SK-N-SH (cell line): ENCODE measurements around the gene DCDC2. TPM values are rescaled to one million over a fixed set of nuclear protein-coding genes. Genes with fewer than 3 reads are reported as not detected.
"Not testable (repeated sequence)": the region's sequence is repeated elsewhere in the genome, so short reads cannot be mapped to it uniquely, and the experiment has no call there.

Experiments used
- CTCF ChIA-PET: fragments of 300-600, 350-600 bp; formaldehyde crosslinking; extraction: SDS; loops from one replicate; lab custom pipeline; 2021; lab: Yijun Ruan, JAX
- POLR2A ChIA-PET: fragments of 350-600 bp; sonication (Branson Sonifier 250); formaldehyde crosslinking; extraction: SDS; loops from one replicate; lab custom pipeline; 2020; ENCODE audit warnings: antibody characterized with exemption, inconsistent platforms; lab: Yijun Ruan, JAX
- DNase-seq: peaks from one replicate; pipeline ENCODE4 v3.0.0; 2012
- H2AFZ ChIP-seq: fragments of 200-600 bp; sonication (generic); 2 replicates; pipeline ENCODE4 v1.8.1; 2016; ENCODE audit warnings: antibody characterized with exemption, mild to moderate bottlenecking, low read depth
- H3F3A ChIP-seq: fragments of 200-600 bp; sonication (generic); replicated peaks from 2 replicates; pipeline ENCODE3; 2016; ENCODE audit warnings: antibody characterized with exemption, mild to moderate bottlenecking; ENCODE audit not compliant: insufficient read depth
- H3K27ac ChIP-seq, 2 experiments: fragments of 200-500 bp in 1 of 2; fragments of 200-600 bp in 1 of 2; sonication (Bioruptor generic) in 1 of 2; sonication (generic), shearing (Covaris generic) in 1 of 2; 2 replicates each; pipeline versions ENCODE4 v1.5.1 to v1.6.1; 2014 to 2016; ENCODE audit warnings: low read depth in 2 of 2, inconsistent platforms in 1 of 2, low read length in 1 of 2, mild to moderate bottlenecking in 1 of 2, mixed read lengths in 1 of 2
- H3K27me3 ChIP-seq: fragments of 200-600 bp; sonication (generic), shearing (Covaris generic); 2 replicates; pipeline ENCODE4 v1.6.1; 2016; ENCODE audit warnings: mixed run types; ENCODE audit not compliant: insufficient read depth
- H3K36me3 ChIP-seq, 2 experiments: fragments of 200-500 bp in 1 of 2; fragments of 200-600 bp in 1 of 2; sonication (Bioruptor generic) in 1 of 2; sonication (generic) in 1 of 2; replicated peaks in 1 of 2; 2 replicates each; pipeline versions ENCODE3 to v1.5.1; 2014 to 2016; ENCODE audit warnings: low read length in 1 of 2, mild to moderate bottlenecking in 1 of 2; ENCODE audit not compliant: insufficient read depth in 2 of 2, control insufficient read depth in 1 of 2
- H3K4me1 ChIP-seq, 2 experiments: fragments of 200-500 bp in 1 of 2; fragments of 200-600 bp in 1 of 2; sonication (Bioruptor generic) in 1 of 2; sonication (generic), shearing (Covaris generic) in 1 of 2; 2 replicates each; pipeline versions ENCODE4 v1.5.1 to v1.6.1; 2014 to 2016; ENCODE audit warnings: low read depth in 1 of 2, low read length in 1 of 2, mixed run types in 1 of 2; ENCODE audit not compliant: insufficient read depth in 2 of 2, control insufficient read depth in 1 of 2
- H3K4me2 ChIP-seq: fragments of 200-600 bp; sonication (generic), shearing (Covaris generic); 2 replicates; pipeline ENCODE4 v1.6.1; 2017; ENCODE audit warnings: mixed run types
- H3K4me3 ChIP-seq, 2 experiments: fragments of 200-500 bp in 1 of 2; fragments of 200-600 bp in 1 of 2; sonication (Bioruptor generic) in 1 of 2; sonication (generic), shearing (Covaris generic) in 1 of 2; 2 replicates each; pipeline versions ENCODE4 v1.5.1 to v1.8.1; 2014 to 2016; ENCODE audit warnings: low read depth in 2 of 2, inconsistent platforms in 1 of 2, low read length in 1 of 2, mild to moderate bottlenecking in 1 of 2, mixed read lengths in 1 of 2, moderate library complexity in 1 of 2
- H3K79me2 ChIP-seq: fragments of 200-600 bp; sonication (generic); 2 replicates; pipeline ENCODE4 v1.8.1; 2017; ENCODE audit warnings: mild to moderate bottlenecking; ENCODE audit not compliant: insufficient read depth
- H3K9ac ChIP-seq: fragments of 200-600 bp; sonication (generic); 2 replicates; pipeline ENCODE4 v1.6.1; 2017; ENCODE audit warnings: mixed run types
- H3K9me2 ChIP-seq: fragments of 200-600 bp; sonication (generic); 2 replicates; pipeline ENCODE4 v1.6.1; 2017; ENCODE audit warnings: mixed run types
- H3K9me3 ChIP-seq: fragments of 200-600 bp; sonication (generic); 2 replicates; pipeline ENCODE4 v1.6.1; 2017; ENCODE audit warnings: mixed run types, mild to moderate bottlenecking, moderate library complexity
- H4K20me1 ChIP-seq: fragments of 200-600 bp; sonication (generic); 2 replicates; pipeline ENCODE4 v1.6.1; 2017; ENCODE audit warnings: mild to moderate bottlenecking, mixed run types; ENCODE audit not compliant: insufficient read depth
- ELF1 ChIP-seq: IDR thresholded peaks from 2 replicates; pipeline ENCODE4 v1.4.0; 2012
- FOSL2 ChIP-seq: IDR thresholded peaks from 2 replicates; pipeline ENCODE4 v1.4.0; 2012; ENCODE audit warnings: low read depth, mild to moderate bottlenecking, moderate library complexity, borderline replicate concordance
- GATA2 ChIP-seq: sonication (generic); formaldehyde crosslinking; IDR thresholded peaks from 2 replicates; pipeline ENCODE4 v1.5.0; 2020; ENCODE audit warnings: mild to moderate bottlenecking, missing genetic modification reagents
- JUND ChIP-seq: IDR thresholded peaks from 2 replicates; pipeline ENCODE4 v1.4.0; 2012
- MEF2A ChIP-seq: IDR thresholded peaks from 2 replicates; pipeline ENCODE4 v1.4.0; 2012; ENCODE audit warnings: low read depth, borderline replicate concordance
- NRF1 ChIP-seq: IDR thresholded peaks from 2 replicates; pipeline ENCODE4 v1.6.1; 2012; ENCODE audit warnings: low read depth, mild to moderate bottlenecking, low read length
- RCOR1 ChIP-seq: fragments of 150-350 bp; IDR thresholded peaks from 2 replicates; pipeline ENCODE4 v1.6.1; 2017; ENCODE audit warnings: antibody characterized with exemption, low read length
- RXRA ChIP-seq: IDR thresholded peaks from 2 replicates; pipeline ENCODE4 v1.4.0; 2012; ENCODE audit warnings: low read depth, mild to moderate bottlenecking, borderline replicate concordance
- SMC3 ChIP-seq: IDR thresholded peaks from 2 replicates; pipeline ENCODE4 v1.6.1; 2012; ENCODE audit warnings: low read depth, low read length, improper control_type of control experiment
- TAF1 ChIP-seq: IDR thresholded peaks from 2 replicates; pipeline ENCODE4 v1.6.1; 2012; ENCODE audit warnings: low read depth, mild to moderate bottlenecking, low read length, moderate library complexity, borderline replicate concordance
- TEAD4 ChIP-seq: IDR thresholded peaks from 2 replicates; pipeline ENCODE4 v1.4.0; 2012; ENCODE audit warnings: mild to moderate bottlenecking, borderline replicate concordance; ENCODE audit not compliant: insufficient read depth
- YY1 ChIP-seq: IDR thresholded peaks from 2 replicates; pipeline ENCODE4 v1.4.0; 2012; ENCODE audit warnings: low read depth, mild to moderate bottlenecking
- WGBS: methylation state at CpG from one replicate; pipeline ENCODE4 v1.1.6; 2017; ENCODE audit warnings: low lambda C conversion rate; 5-methylcytosine and 5-hydroxymethylcytosine counted together
- polyA plus RNA-seq, 3 experiments: library from polyadenylated mRNA; depleted of rRNA; stranded (reverse); fragments of >200 nt; gene quantifications; 2 replicates each; pipeline ENCODE4 v1.2.3, GENCODE V29; 2012
- TF ChIP-seq, protein P1 (sequence below): fragments of 150-350 bp; IDR thresholded peaks from 2 replicates; pipeline ENCODE4 v1.6.1; 2016; ENCODE audit warnings: mild to moderate bottlenecking, low read depth, low read length
- TF ChIP-seq, protein P2 (sequence below): IDR thresholded peaks from 2 replicates; pipeline ENCODE4 v1.4.0; 2012; ENCODE audit warnings: low read depth, borderline replicate concordance
- TF ChIP-seq, protein P3 (sequence below): IDR thresholded peaks from 2 replicates; pipeline ENCODE4 v1.4.0; 2012; ENCODE audit warnings: low read depth, borderline replicate concordance
- TF ChIP-seq, protein P4 (sequence below): fragments of 200-600 bp; sonication (generic); IDR thresholded peaks from 2 replicates; pipeline ENCODE4 v1.6.1; 2017; ENCODE audit warnings: antibody characterized with exemption, mild to moderate bottlenecking, moderate library complexity
- TF ChIP-seq, protein P5 (sequence below): IDR thresholded peaks from 2 replicates; pipeline ENCODE4 v1.4.0; 2012; ENCODE audit warnings: low read depth

Gene DCDC2
- polyA plus RNA-seq, 1 of the 3 experiments (the other 2 are of a cell fraction) = not detected

DNA sequence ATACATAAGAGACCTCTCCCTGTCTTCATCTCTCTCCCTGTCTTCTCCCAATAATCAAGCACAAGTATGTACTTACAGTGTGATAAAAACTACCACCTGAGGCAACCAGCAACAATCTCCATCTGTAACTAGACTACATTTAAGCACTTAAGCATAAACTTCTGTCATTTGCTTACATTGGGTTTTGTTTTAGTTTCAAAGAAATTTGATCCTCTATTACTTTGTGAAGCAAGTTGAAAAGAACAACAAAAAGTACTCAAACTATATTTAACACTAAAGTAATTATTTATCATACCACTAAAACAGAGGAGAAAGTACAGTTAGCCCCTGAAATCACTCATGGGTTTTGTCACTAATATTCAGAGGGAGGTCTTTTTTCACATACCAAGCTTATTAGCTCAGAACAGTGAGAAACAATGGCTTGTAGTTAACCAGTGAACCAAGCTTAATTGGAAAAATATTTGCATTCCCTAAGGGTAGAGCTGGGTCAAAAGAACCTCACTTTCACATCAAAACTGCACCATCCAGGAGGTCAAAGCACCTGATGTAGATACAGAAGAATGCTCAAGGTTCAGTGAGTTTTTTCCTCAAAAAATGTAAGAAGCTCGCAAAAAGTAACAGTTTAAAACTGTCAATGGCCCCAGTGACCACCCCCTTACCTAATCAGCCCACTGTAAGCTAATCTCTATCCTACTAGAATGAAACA lies 34.1 kb downstream of the DCDC2 start:
- 17% methylated on average over 1 of the region's 1 CpG for WGBS
- H2AFZ ChIP-seq = no peak overlapping the region; the same call in 1 of the 2 replicates
- POLR2A ChIA-PET = no interaction called here
- TF ChIP-seq TAF1 (no peak), JUND (no peak), RCOR1 (no peak), TEAD4 (no peak), RXRA (no peak)
- TF ChIP-seq, protein P1, sequence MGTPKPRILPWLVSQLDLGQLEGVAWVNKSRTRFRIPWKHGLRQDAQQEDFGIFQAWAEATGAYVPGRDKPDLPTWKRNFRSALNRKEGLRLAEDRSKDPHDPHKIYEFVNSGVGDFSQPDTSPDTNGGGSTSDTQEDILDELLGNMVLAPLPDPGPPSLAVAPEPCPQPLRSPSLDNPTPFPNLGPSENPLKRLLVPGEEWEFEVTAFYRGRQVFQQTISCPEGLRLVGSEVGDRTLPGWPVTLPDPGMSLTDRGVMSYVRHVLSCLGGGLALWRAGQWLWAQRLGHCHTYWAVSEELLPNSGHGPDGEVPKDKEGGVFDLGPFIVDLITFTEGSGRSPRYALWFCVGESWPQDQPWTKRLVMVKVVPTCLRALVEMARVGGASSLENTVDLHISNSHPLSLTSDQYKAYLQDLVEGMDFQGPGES = no peak
- TF ChIP-seq, protein P2, sequence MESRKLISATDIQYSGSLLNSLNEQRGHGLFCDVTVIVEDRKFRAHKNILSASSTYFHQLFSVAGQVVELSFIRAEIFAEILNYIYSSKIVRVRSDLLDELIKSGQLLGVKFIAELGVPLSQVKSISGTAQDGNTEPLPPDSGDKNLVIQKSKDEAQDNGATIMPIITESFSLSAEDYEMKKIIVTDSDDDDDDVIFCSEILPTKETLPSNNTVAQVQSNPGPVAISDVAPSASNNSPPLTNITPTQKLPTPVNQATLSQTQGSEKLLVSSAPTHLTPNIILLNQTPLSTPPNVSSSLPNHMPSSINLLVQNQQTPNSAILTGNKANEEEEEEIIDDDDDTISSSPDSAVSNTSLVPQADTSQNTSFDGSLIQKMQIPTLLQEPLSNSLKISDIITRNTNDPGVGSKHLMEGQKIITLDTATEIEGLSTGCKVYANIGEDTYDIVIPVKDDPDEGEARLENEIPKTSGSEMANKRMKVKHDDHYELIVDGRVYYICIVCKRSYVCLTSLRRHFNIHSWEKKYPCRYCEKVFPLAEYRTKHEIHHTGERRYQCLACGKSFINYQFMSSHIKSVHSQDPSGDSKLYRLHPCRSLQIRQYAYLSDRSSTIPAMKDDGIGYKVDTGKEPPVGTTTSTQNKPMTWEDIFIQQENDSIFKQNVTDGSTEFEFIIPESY = no peak
- TF ChIP-seq, all 33 proteins: peak for 0
- Histone ChIP-seq H3K27me3 (no peaks in the 10 kb centered on the region), H3K9ac (no peak overlapping the region), H3K4me1 (no peaks in the 10 kb centered on the region; a peak in 1 of 4 replicates), H3K4me3 (no peak overlapping the region), H3K4me2 (no peak overlapping the region), H3K27ac (no peak overlapping the region), H4K20me1 (no peaks in the 10 kb centered on the region), H3K9me3 (no peaks in the 10 kb centered on the region), H3K36me3 (no peaks in the 10 kb centered on the region), H3F3A (no peaks in the 10 kb centered on the region), H3K79me2 (no peaks in the 10 kb centered on the region), H3K9me2 (no peaks in the 10 kb centered on the region)
- DNase-seq = no peak
- CTCF ChIA-PET = interaction anchor here (1.2 kb wide), 1 partner anchor 10 kb away, joined by 3 read pairs; no protein-coding TSS in a partner anchor

DNA sequence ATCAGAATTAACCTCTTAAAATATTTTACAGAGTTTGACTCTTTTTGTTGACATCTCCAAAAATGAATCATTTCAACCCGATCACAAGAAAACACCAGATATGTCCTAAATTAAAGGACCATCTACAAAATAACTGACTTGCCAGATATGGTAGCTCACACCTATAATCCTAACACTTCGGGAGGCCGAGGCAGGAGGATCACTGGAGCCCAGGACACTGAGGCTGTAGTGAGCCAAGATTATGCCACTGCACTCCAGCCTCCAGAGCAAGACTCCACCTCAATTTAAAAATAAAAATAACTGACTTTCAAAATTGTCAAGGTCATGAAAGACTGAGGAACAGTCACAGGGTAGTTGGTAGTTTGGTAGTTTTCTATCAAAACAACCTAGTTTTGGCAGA lies 34.9 kb downstream of the DCDC2 start:
- H3K4me2 ChIP-seq = no peak overlapping the region
- no peaks in the 10 kb centered on the region for H3K9me2 ChIP-seq
- H3K79me2 ChIP-seq = no peaks in the 10 kb centered on the region
- no peaks in the 10 kb centered on the region for H3F3A ChIP-seq
- H4K20me1 ChIP-seq = no peaks in the 10 kb centered on the region
- no peak for DNase-seq
- H2AFZ ChIP-seq = no peak overlapping the region
- H3K27ac ChIP-seq = no peak overlapping the region
- H3K4me3 ChIP-seq = no peak overlapping the region
- no peak overlapping the region for H3K9ac ChIP-seq
- no peaks in the 10 kb centered on the region for H3K9me3 ChIP-seq
- TF ChIP-seq, protein P3, sequence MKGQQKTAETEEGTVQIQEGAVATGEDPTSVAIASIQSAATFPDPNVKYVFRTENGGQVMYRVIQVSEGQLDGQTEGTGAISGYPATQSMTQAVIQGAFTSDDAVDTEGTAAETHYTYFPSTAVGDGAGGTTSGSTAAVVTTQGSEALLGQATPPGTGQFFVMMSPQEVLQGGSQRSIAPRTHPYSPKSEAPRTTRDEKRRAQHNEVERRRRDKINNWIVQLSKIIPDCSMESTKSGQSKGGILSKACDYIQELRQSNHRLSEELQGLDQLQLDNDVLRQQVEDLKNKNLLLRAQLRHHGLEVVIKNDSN = no peak
- no peak for TF ChIP-seq JUND
- no peak for TF ChIP-seq RCOR1
- TF ChIP-seq NRF1 = no peak
- TF ChIP-seq YY1 = no peak
- TF ChIP-seq, protein P4, sequence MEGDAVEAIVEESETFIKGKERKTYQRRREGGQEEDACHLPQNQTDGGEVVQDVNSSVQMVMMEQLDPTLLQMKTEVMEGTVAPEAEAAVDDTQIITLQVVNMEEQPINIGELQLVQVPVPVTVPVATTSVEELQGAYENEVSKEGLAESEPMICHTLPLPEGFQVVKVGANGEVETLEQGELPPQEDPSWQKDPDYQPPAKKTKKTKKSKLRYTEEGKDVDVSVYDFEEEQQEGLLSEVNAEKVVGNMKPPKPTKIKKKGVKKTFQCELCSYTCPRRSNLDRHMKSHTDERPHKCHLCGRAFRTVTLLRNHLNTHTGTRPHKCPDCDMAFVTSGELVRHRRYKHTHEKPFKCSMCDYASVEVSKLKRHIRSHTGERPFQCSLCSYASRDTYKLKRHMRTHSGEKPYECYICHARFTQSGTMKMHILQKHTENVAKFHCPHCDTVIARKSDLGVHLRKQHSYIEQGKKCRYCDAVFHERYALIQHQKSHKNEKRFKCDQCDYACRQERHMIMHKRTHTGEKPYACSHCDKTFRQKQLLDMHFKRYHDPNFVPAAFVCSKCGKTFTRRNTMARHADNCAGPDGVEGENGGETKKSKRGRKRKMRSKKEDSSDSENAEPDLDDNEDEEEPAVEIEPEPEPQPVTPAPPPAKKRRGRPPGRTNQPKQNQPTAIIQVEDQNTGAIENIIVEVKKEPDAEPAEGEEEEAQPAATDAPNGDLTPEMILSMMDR = no peak
- TF ChIP-seq ELF1 = no peak
- TF ChIP-seq FOSL2 = no peak
- no peak for TF ChIP-seq MEF2A
- no peak for TF ChIP-seq SMC3
- TF ChIP-seq, protein P5, sequence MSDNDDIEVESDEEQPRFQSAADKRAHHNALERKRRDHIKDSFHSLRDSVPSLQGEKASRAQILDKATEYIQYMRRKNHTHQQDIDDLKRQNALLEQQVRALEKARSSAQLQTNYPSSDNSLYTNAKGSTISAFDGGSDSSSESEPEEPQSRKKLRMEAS = no peak
- TF ChIP-seq TEAD4 = no peak
- TF ChIP-seq GATA2 = no peak
- POLR2A ChIA-PET = no interaction called here
- WGBS = 35% methylated on average over 3 of the region's 3 CpGs
- no peaks in the 10 kb centered on the region for H3K27me3 ChIP-seq
- CTCF ChIA-PET = no interaction called here
- no peaks in the 10 kb centered on the region; a peak in 1 of 4 replicates for H3K4me1 ChIP-seq
- H3K36me3 ChIP-seq = no peaks in the 10 kb centered on the region

DNA sequence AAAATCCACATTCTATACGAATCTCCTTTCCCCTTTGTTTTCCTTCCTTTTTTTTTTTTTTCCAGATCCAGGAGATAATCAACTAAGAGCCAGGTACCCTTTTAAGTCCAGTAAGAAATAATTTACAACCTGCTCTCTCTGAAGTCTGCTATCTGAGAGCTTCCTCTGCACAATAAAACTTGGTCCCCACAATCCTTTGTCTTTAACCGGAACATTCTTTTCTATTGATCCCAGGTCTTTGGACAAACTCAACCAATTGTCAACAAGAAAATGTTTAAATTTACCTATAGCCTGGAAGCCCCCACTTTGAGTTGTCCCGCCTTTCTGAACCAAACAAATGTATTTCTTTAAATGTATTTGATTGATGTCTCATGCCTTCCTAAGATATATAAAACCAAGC lies 35.4 kb downstream of the DCDC2 start:
- H3K79me2 ChIP-seq, H3K4me1 ChIP-seq, DNase-seq, H3K9me3 ChIP-seq, H3K27ac ChIP-seq, POLR2A ChIA-PET, H3K9me2 ChIP-seq, H3K4me2 ChIP-seq, H3F3A ChIP-seq, H3K36me3 ChIP-seq, H3K9ac ChIP-seq, H2AFZ ChIP-seq, H3K27me3 ChIP-seq, CTCF ChIA-PET, H4K20me1 ChIP-seq, H3K4me3 ChIP-seq: not testable (repeated sequence)
- WGBS = 47% methylated on average over 3 of the region's 3 CpGs
